Activated naive CD8-positive, alpha-beta T cell treated with anti-CD3 and anti-CD28 coated beads, Interleukin-2, amount 10 ng/mL, durations not matched to agents 7 days and 5 days (primary cell): ENCODE measurements around the gene COL19A1. TPM values are rescaled to one million over a fixed set of nuclear protein-coding genes. Genes with fewer than 3 reads are reported as not detected.

Experiments used
- ATAC-seq: fragments of 150-1000 bp; cut with Tn5 transposase; one replicate; pipeline ENCODE4 v1.10.0; 2021; ENCODE audit warnings: low read depth, moderate library complexity
- POLR2A ChIA-PET: fragments of 350-600 bp; sonication (Branson Sonifier 250); formaldehyde crosslinking; loops from one replicate; lab custom pipeline; 2021; ENCODE audit warnings: antibody characterized with exemption; lab: Charles Lee
- DNase-seq: peaks from one replicate; pipeline ENCODE4 v3.0.0; 2021
- H3K27ac Mint-ChIP-seq: one replicate; pipeline ENCODE4 v1.8.0; 2022; ENCODE audit warnings: mild to moderate bottlenecking, mixed read lengths
- H3K27me3 Mint-ChIP-seq: one replicate; pipeline ENCODE4 v1.8.0; 2022; ENCODE audit warnings: mild to moderate bottlenecking, moderate library complexity, mixed read lengths
- H3K36me3 Mint-ChIP-seq: one replicate; pipeline ENCODE4 v1.8.0; 2021; ENCODE audit warnings: mild to moderate bottlenecking, mixed read lengths
- H3K4me1 Mint-ChIP-seq: one replicate; pipeline ENCODE4 v1.8.0; 2021; ENCODE audit warnings: mixed read lengths
- H3K4me3 Mint-ChIP-seq: one replicate; pipeline ENCODE4 v1.8.0; 2022; ENCODE audit warnings: mild to moderate bottlenecking, moderate library complexity, mixed read lengths
- H3K9me3 Mint-ChIP-seq: one replicate; pipeline ENCODE4 v1.8.0; 2021; ENCODE audit warnings: mixed read lengths
- total RNA-seq, 2 experiments: library from RNA; stranded (reverse); gene quantifications; one replicate each; pipeline ENCODE4 v1.2.3, GENCODE V29; 2021

The COL19A1 gene
- total RNA-seq, 2 experiments from 2014 or later = 0.06 TPM

- POLR2A ChIA-PET = no interaction called here
- Mint-ChIP-seq H3K4me1 (no peaks in the 10 kb centered on the region), H3K4me3 (no peak overlapping the region)
These were observed 23.2 kb upstream of the COL19A1 start for GRCh38 chr6:69843189-69843588.

GRCh38 chr6:69846312-69846711, 20.0 kb upstream of the COL19A1 start:
- peaks cover 23% of the 10 kb centered on the region for H3K27me3 Mint-ChIP-seq
- no peak overlapping the region for H3K27ac Mint-ChIP-seq
- H3K4me1 Mint-ChIP-seq = no peaks in the 10 kb centered on the region
- no peak for DNase-seq
- no peak overlapping the region for H3K4me3 Mint-ChIP-seq
- no peaks in the 10 kb centered on the region for H3K9me3 Mint-ChIP-seq
- H3K36me3 Mint-ChIP-seq = no peaks in the 10 kb centered on the region
- no peak for ATAC-seq
- POLR2A ChIA-PET = no interaction called here

More at GRCh38 chr6:69843189-69843588, 23.2 kb upstream of the COL19A1 start:
- ATAC-seq (no peak), DNase-seq (no peak)
- H3K36me3 Mint-ChIP-seq = no peaks in the 10 kb centered on the region
- no peaks in the 10 kb centered on the region for H3K9me3 Mint-ChIP-seq
- H3K27me3 Mint-ChIP-seq = peaks cover 31% of the 10 kb centered on the region
- no peak overlapping the region for H3K27ac Mint-ChIP-seq

GRCh38 chr6:69846770-69847491, 19.4 kb upstream of the COL19A1 start:
- no peak overlapping the region for H3K4me3 Mint-ChIP-seq
- POLR2A ChIA-PET = no interaction called here
- H3K9me3 Mint-ChIP-seq = no peaks in the 10 kb centered on the region
- H3K27me3 Mint-ChIP-seq = peaks cover 25% of the 10 kb centered on the region
- no peak overlapping the region for H3K27ac Mint-ChIP-seq
- DNase-seq = no peak
- ATAC-seq = no peak
- H3K4me1 Mint-ChIP-seq = no peaks in the 10 kb centered on the region
- H3K36me3 Mint-ChIP-seq = no peaks in the 10 kb centered on the region

DNA sequence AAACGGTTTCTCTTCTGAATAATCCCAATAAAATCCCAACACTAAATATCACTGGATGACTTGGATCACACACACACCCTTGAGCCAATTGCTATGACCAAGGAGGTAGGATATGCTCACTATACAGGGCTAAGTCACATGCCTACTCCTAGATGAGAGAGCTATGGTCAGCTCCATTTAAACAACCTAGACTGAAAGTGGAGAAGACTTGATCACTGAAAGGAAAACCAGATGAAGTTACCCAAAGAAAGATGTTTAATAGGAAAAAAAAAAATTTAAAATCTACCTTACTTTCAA, 18.9 kb upstream of the COL19A1 start:
- H3K27me3 Mint-ChIP-seq = peaks cover 29% of the 10 kb centered on the region

GRCh38 chr6:69848552-69848951, 17.8 kb upstream of the COL19A1 start:
- Mint-ChIP-seq H3K27ac (no peak overlapping the region), H3K27me3 (peaks cover 31% of the 10 kb centered on the region)

More for the DNA sequence above, 18.9 kb upstream of the COL19A1 start:
- ATAC-seq (no peak), DNase-seq (no peak)
- Mint-ChIP-seq H3K9me3 (no peaks in the 10 kb centered on the region), H3K4me3 (no peak overlapping the region), H3K27ac (no peak overlapping the region), H3K36me3 (no peaks in the 10 kb centered on the region), H3K4me1 (no peaks in the 10 kb centered on the region)
- POLR2A ChIA-PET = no interaction called here

DNA sequence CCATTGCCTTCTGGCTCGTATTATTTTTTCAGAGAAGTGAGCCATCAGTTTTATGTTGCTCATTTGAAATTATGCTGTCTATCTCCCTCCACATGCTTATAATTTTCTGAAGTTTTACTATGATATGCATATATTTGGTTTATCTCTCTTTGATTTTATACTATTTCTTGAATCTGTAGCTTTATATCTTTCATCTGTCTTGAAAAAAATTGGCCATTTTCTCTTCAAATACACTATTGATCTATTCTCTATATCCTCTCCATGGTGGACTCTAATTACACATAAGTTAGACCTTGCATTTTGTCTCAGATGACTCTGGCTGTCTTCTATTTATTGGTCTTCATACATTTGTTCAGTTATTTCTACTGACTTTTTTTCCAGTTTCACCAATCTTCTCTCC, 13.7 kb upstream of the COL19A1 start:
- Mint-ChIP-seq H3K4me1 (no peaks in the 10 kb centered on the region), H3K4me3 (no peak overlapping the region), H3K9me3 (peaks cover 4% of the 10 kb centered on the region), H3K27ac (no peak overlapping the region), H3K27me3 (peaks cover 19% of the 10 kb centered on the region), H3K36me3 (no peaks in the 10 kb centered on the region)
- POLR2A ChIA-PET = no interaction called here
- DNase-seq = no peak
- ATAC-seq = no peak

More at GRCh38 chr6:69848552-69848951, 17.8 kb upstream of the COL19A1 start:
- Mint-ChIP-seq H3K4me1 (no peaks in the 10 kb centered on the region), H3K4me3 (no peak overlapping the region), H3K36me3 (no peaks in the 10 kb centered on the region), H3K9me3 (peaks cover 4% of the 10 kb centered on the region)
- DNase-seq (no peak), ATAC-seq (no peak)
- POLR2A ChIA-PET = no interaction called here

DNA sequence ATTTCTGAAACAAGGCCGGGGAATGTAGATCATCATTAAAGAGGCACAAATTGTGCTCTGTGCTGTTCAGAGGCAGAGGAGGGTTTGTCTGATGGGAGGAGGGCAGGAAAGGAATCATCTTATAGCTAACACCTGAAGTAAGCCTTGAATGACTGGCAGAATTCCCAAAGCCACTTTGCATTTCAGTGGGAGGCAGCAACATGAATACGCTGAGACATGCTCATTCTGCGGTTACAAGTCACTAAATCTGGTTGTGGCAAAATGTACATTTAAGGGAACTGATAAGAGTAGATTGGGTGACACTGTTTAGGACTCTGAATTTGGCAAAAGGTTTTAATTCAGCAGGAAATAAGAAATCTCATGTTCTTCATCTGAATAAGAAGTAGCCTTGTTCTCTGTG, 4.4 kb upstream of the COL19A1 start:
- no peaks in the 10 kb centered on the region for H3K36me3 Mint-ChIP-seq
- peaks cover 33% of the 10 kb centered on the region for H3K27me3 Mint-ChIP-seq
- ATAC-seq (no peak), DNase-seq (no peak)
- no peak overlapping the region for H3K4me3 Mint-ChIP-seq
- H3K4me1 Mint-ChIP-seq = peaks cover 8% of the 10 kb centered on the region
- POLR2A ChIA-PET = no interaction called here
- H3K9me3 Mint-ChIP-seq = no peaks in the 10 kb centered on the region
- no peak overlapping the region for H3K27ac Mint-ChIP-seq

DNA sequence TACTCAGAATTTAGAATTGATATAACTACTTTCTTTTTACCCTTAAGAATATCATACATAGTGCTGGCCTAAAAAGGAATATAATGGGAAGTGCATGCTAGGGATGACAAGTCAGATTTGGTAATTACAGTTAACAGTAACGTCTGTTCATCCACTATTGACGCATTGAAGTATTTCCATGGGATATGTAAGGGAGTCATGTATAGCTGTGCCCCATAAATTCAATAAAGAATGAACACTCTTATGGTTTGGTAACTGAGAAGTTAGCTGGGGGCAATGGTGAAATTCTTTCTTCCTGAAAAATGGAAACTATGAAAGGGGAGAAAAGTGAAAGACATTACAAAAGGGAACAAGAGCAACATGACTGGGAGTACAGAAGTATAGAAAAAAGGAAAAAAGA, 2.6 kb upstream of the COL19A1 start:
- peaks cover 12% of the 10 kb centered on the region for H3K4me1 Mint-ChIP-seq
- peaks cover 47% of the 10 kb centered on the region for H3K27me3 Mint-ChIP-seq
- H3K4me3 Mint-ChIP-seq = no peak overlapping the region

DNA sequence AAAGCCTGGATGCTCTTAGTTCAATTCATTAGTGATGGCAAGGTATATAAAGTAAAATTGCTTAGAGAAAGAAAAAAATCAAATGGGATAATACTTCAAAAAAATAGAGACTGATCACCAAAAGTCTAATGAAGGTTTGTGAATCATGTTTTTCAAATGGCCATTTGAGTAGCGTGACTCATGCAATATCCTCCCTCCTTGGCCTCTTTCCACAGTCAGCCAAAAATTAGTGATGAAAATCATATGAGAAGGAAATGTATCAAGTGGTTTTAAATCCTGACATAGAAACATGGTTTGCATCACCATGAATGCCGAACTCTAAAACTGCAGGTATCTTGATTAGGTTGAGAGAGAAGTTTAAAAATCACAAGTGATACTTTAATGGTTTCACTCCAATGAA, 1.2 kb upstream of the COL19A1 start:
- H3K36me3 Mint-ChIP-seq = no peaks in the 10 kb centered on the region
- no peaks in the 10 kb centered on the region for H3K9me3 Mint-ChIP-seq
- peaks cover 52% of the 10 kb centered on the region for H3K27me3 Mint-ChIP-seq
- peaks cover 12% of the 10 kb centered on the region for H3K4me1 Mint-ChIP-seq
- no peak overlapping the region for H3K27ac Mint-ChIP-seq
- POLR2A ChIA-PET = no interaction called here
- H3K4me3 Mint-ChIP-seq = no peak overlapping the region
- no peak for DNase-seq
- ATAC-seq = no peak

More for the DNA sequence above, 2.6 kb upstream of the COL19A1 start:
- H3K9me3 Mint-ChIP-seq = no peaks in the 10 kb centered on the region
- POLR2A ChIA-PET = no interaction called here
- no peak for ATAC-seq
- H3K27ac Mint-ChIP-seq = no peak overlapping the region
- no peak for DNase-seq
- H3K36me3 Mint-ChIP-seq = no peaks in the 10 kb centered on the region

- POLR2A ChIA-PET = interaction anchor here (0.7 kb wide), 1 partner anchor 9 kb away, joined by 4 read pairs; no protein-coding TSS in a partner anchor
- Mint-ChIP-seq H3K27me3 (peaks cover 56% of the 10 kb centered on the region), H3K9me3 (no peaks in the 10 kb centered on the region), H3K4me1 (peaks cover 12% of the 10 kb centered on the region), H3K36me3 (no peaks in the 10 kb centered on the region), H3K27ac (no peak overlapping the region), H3K4me3 (peak overlapping the region; percentile 87)
- DNase-seq (peak; percentile 75), ATAC-seq (peak; percentile 88)
These were observed 648 bp downstream of the COL19A1 start for GRCh38 chr6:69866770-69867638.

DNA sequence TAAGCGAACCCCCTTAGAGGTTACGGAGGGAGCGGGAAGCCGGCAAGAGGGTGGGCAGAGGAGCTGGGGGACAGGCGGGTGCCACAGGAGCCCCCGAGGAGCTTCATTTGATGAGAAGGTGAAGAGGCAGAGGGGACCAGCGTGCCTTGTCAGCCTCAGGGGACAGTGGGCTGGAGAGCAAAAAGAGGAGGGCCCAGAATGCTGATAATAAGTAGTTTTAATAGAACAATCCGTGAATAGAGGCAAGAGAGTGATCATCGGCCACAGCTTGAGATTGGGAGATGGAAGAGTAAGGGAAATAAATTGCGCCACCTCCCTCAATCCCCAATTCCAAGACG, 1.3 kb downstream of the COL19A1 start:
- DNase-seq (no peak), ATAC-seq (no peak)
- no peaks in the 10 kb centered on the region for H3K36me3 Mint-ChIP-seq
- H3K4me1 Mint-ChIP-seq = peaks cover 12% of the 10 kb centered on the region
- POLR2A ChIA-PET = no interaction called here
- peak overlapping the region; percentile 87 for H3K4me3 Mint-ChIP-seq
- H3K27me3 Mint-ChIP-seq = peaks cover 54% of the 10 kb centered on the region
- no peaks in the 10 kb centered on the region for H3K9me3 Mint-ChIP-seq
- H3K27ac Mint-ChIP-seq = no peak overlapping the region

- H3K4me1 Mint-ChIP-seq = peaks cover 12% of the 10 kb centered on the region
- H3K27ac Mint-ChIP-seq = no peak overlapping the region
- H3K36me3 Mint-ChIP-seq = no peaks in the 10 kb centered on the region
- ATAC-seq (no peak), DNase-seq (no peak)
- no peaks in the 10 kb centered on the region for H3K9me3 Mint-ChIP-seq
- H3K27me3 Mint-ChIP-seq = peaks cover 53% of the 10 kb centered on the region
- peak overlapping the region; percentile 87 for H3K4me3 Mint-ChIP-seq
- POLR2A ChIA-PET = no interaction called here
These were observed 2.0 kb downstream of the COL19A1 start for GRCh38 chr6:69868252-69868804.

GRCh38 chr6:69868961-69869360, 2.6 kb downstream of the COL19A1 start:
- DNase-seq (no peak), ATAC-seq (no peak)
- Mint-ChIP-seq H3K27me3 (peaks cover 51% of the 10 kb centered on the region), H3K4me1 (peaks cover 12% of the 10 kb centered on the region), H3K36me3 (no peaks in the 10 kb centered on the region), H3K9me3 (no peaks in the 10 kb centered on the region), H3K27ac (no peak overlapping the region), H3K4me3 (no peak overlapping the region)
- POLR2A ChIA-PET = no interaction called here

DNA sequence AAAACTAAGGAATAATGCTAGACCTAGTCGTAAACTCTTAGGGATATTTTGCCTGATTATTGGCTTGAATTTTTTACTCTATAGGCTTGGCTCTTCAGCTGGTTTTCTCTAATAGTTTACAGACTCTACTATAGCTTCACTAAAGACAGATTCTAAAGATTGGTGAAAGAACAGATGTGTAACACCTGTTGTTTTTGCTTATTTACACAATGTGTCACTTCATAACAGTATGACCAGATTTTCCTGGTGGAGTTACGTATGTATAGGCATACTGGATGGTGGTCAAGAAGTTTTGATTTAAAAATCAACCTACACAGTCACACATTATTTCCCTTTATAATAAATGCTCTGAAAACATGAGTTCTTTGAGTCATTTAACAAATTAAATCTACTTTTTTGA, 4.8 kb downstream of the COL19A1 start:
- H3K36me3 Mint-ChIP-seq = no peaks in the 10 kb centered on the region
- H3K9me3 Mint-ChIP-seq = no peaks in the 10 kb centered on the region
- DNase-seq = no peak
- H3K27me3 Mint-ChIP-seq = peaks cover 42% of the 10 kb centered on the region
- H3K4me3 Mint-ChIP-seq = no peak overlapping the region
- H3K27ac Mint-ChIP-seq = no peak overlapping the region
- POLR2A ChIA-PET = no interaction called here
- H3K4me1 Mint-ChIP-seq = peaks cover 12% of the 10 kb centered on the region
- no peak for ATAC-seq
